Gastrocnemius medialis (tissue), 4 donors: ENCODE data around the gene SNURF. TPM values are rescaled to one million over a fixed set of nuclear protein-coding genes. Genes with fewer than 3 reads are reported as not detected.
"Not testable (repeated sequence)": the region's sequence is repeated elsewhere in the genome, so short reads cannot be mapped to it uniquely, and the experiment has no call there.

Source experiments
- ATAC-seq, 2 donors: fragments of 150-250 bp; one replicate each; pipeline ENCODE4 v1.9.1; 2016
- DNase-seq, 2 donors: peaks; one replicate each; pipeline ENCODE4 v3.0.0-alpha.2; 2019
- H3K27ac ChIP-seq, 4 donors: fragments of 200-600 bp; sonication (generic); 1 replicate in 1 of 4; 2 replicates in 3 of 4; pipeline ENCODE4 v1.5.1; 2016 to 2018; ENCODE audit warnings: mild to moderate bottlenecking in 2 of 4, moderate library complexity in 1 of 4
- H3K27me3 ChIP-seq, 3 donors: fragments of 200-600 bp; sonication (generic) in 2 of 3; 1 replicate in 1 of 3; 2 replicates in 2 of 3; pipeline versions ENCODE4 v1.5.1 to v1.6.0; 2016 to 2019; ENCODE audit warnings: mild to moderate bottlenecking in 1 of 3, moderate library complexity in 1 of 3
- H3K36me3 ChIP-seq, 2 donors: fragments of 200-600 bp; sonication (generic) in 1 of 2; one replicate each; pipeline ENCODE4 v1.5.1; 2017 to 2018
- H3K4me1 ChIP-seq, 2 donors: fragments of 200-600 bp; sonication (generic) in 1 of 2; one replicate each; pipeline ENCODE4 v1.5.1; 2016 to 2017; ENCODE audit warnings: mild to moderate bottlenecking in 2 of 2
- H3K4me3 ChIP-seq, 4 donors: fragments of 200-600 bp; sonication (generic) in 3 of 4; 1 replicate in 1 of 4; 2 replicates in 3 of 4; pipeline ENCODE4 v1.5.1; 2016 to 2019; ENCODE audit warnings: mild to moderate bottlenecking in 2 of 4
- H3K9me3 ChIP-seq, 3 donors: fragments of 200-600 bp; sonication (generic) in 2 of 3; 1 replicate in 1 of 3; 2 replicates in 2 of 3; pipeline ENCODE4 v1.5.1; 2016 to 2019
- CTCF ChIP-seq, 5 experiments: fragments of 450-650 bp in 3 of 5; fragments of 200-600 bp in 2 of 5; sonication (generic) in 2 of 5; IDR thresholded peaks in 4 of 5; conservative IDR thresholded peaks in 1 of 5; 1 replicate in 4 of 5; 2 replicates in 1 of 5; pipeline ENCODE4 v1.5.1; 2016 to 2019; ENCODE audit warnings: antibody characterized with exemption in 5 of 5, mild to moderate bottlenecking in 3 of 5, moderate library complexity in 3 of 5
- POLR2A ChIP-seq, 2 donors: fragments of 450-650 bp; IDR thresholded peaks; one replicate each; pipeline ENCODE4 v1.6.1; 2017; ENCODE audit warnings: antibody characterized with exemption in 2 of 2, mild to moderate bottlenecking in 2 of 2, moderate library complexity in 2 of 2
- in situ Hi-C, 4 donors: fragments of 200-750 bp; cut with MboI; loops; one replicate each; pipeline versions ENCODE4 v1.15.0 to v1.8.0; 2017; ENCODE audit warnings: low sequenced_read_pairs in 4 of 4
- intact Hi-C: fragments of 100-400 bp; cut with DNase I; formaldehyde crosslinking; loops from one replicate; pipeline ENCODE4 v1.15.1; 2023; ENCODE audit warnings: low total_unique reads
- total RNA-seq, 4 donors: library from RNA; depleted of rRNA; stranded (reverse); fragments of >200 nt; gene quantifications; one replicate each; pipeline versions ENCODE4 v1.1.0 to v1.2.3, GENCODE V29; 2016

Gene SNURF
- total RNA-seq, result 10 to 100 TPM in 1 of 4 donors, 1 to 10 TPM in 3; 3.8 to 16.5 (median 6.0) TPM

DNA sequence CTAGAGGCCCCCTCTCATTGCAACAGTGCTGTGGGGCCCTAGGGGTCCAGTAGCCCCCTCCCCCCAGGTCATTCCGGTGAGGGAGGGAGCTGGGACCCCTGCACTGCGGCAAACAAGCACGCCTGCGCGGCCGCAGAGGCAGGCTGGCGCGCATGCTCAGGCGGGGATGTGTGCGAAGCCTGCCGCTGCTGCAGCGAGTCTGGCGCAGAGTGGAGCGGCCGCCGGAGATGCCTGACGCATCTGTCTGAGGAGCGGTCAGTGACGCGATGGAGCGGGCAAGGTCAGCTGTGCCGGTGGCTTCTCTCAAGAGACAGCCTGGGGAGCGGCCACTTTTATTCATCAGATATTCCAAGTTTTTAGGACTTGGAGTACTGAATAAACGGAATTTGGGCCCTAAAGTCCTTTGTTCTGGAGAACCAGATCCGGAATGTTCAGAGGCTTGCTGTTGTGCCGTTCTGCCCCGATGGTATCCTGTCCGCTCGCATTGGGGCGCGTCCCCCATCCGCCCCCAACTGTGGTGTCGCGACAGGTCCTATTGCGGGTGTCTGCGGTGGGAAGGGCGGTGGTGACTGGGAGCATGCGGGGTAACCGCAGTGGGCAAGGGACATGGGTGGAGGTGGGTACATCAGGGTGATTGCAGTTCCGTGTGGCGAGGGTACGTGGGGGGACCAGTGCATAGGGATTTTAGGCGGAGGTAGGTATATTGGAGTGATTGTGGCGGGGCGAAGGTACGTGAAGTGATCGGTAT is at the start of gene SNURF, which contains the start of gene SNRPN:
Gene SNURF (plus strand): TSS at position 205 of the 748 bp plus-strand sequence. CDS start 62 bp downstream, at position 267.
Gene SNRPN (plus strand): TSS at position 205 of the 748 bp plus-strand sequence. CDS start 19,467 bp downstream, outside the sequence.
- no peaks in the 10 kb centered on the region for H3K9me3 ChIP-seq
- DNase-seq (peak; percentile 66 to 80), ATAC-seq (peak; percentile 61)
- in situ Hi-C loops, result no loop called here
- no peaks in the 10 kb centered on the region for H3K4me1 ChIP-seq
- peak within 1 kb of the TSS; percentile 72 to 86 (median 82) for H3K4me3 ChIP-seq
- intact Hi-C loops, result loop anchor here (5.0 kb wide), 2 partner anchors 482 to 717 kb away; partner anchors contain the start of gene UBE3A
- TF ChIP-seq POLR2A (IDR thresholded peaks at IDR 0.05), result peak; percentile 79 to 81
- TF ChIP-seq CTCF (IDR thresholded peaks at IDR 0.05 in 4 of 5, conservative IDR thresholded peaks at IDR 0.05 in 1 of 5), result no peak
- H3K27ac ChIP-seq, result peak within 1 kb of the TSS; percentile 87 to 96 (median 94)
- H3K36me3 ChIP-seq, result no peaks in the 10 kb centered on the region
- H3K27me3 ChIP-seq, result no peaks in the 10 kb centered on the region

DNA sequence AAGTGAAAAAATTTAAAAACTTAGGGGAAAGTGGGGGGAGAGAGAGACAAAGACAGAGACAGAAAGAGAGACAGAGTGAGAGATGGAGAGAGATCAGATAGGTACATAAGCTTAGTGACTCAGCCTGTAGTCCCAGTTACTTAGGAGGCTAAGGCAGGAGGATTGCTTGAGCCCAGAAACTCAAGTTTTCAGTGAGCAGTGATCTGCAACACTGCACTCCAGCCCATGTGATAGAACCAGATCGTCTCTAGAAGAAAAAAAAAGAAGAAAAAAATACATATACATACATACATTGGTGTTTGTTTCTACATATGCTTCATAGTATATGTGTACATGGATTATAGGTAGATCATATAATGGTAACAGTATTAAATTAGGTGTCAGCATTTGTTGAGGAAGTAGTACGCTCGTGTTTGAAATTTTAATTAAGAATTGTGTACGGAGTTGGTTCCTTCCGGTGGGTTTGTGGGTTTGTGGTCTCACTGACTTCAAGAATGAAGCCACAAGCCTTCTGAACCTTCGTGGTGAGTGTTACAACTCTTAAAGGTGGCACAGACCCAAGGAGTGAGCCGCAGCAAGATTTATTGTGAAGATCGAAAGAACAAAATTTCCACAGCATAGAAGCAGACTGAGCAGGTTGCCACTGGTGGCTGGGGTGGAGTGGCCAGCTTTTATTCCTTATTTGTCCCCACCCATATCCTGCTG is 38.3 kb upstream of the SNURF start:
- in situ Hi-C loops, result no loop called here
- Histone ChIP-seq H3K27ac (no peak overlapping the region), H3K36me3 (no peaks in the 10 kb centered on the region), H3K4me3 (no peak overlapping the region), H3K4me1 (no peaks in the 10 kb centered on the region), H3K27me3 (no peaks in the 10 kb centered on the region), H3K9me3 (no peaks in the 10 kb centered on the region)
- DNase-seq (no peak), ATAC-seq (no peak)
- intact Hi-C loops, result no loop called here
- TF ChIP-seq CTCF (IDR thresholded peaks at IDR 0.05 in 4 of 5, conservative IDR thresholded peaks at IDR 0.05 in 1 of 5) (no peak), POLR2A (IDR thresholded peaks at IDR 0.05) (no peak)

GRCh38 chr15:24917431-24917830 is 37.4 kb upstream of the SNURF start:
- Histone ChIP-seq H3K9me3 (no peaks in the 10 kb centered on the region), H3K27me3 (no peaks in the 10 kb centered on the region), H3K4me3 (no peak overlapping the region), H3K27ac (no peak overlapping the region), H3K36me3 (no peaks in the 10 kb centered on the region), H3K4me1 (no peaks in the 10 kb centered on the region)
- no peak for TF ChIP-seq CTCF (IDR thresholded peaks at IDR 0.05 in 4 of 5, conservative IDR thresholded peaks at IDR 0.05 in 1 of 5)
- TF ChIP-seq POLR2A (IDR thresholded peaks at IDR 0.05), result no peak
- in situ Hi-C loops, result no loop called here
- ATAC-seq (no peak), DNase-seq (no peak)
- intact Hi-C loops, result no loop called here

GRCh38 chr15:24919446-24919845 is 35.3 kb upstream of the SNURF start:
- H3K27me3 ChIP-seq, result no peaks in the 10 kb centered on the region
- no peaks in the 10 kb centered on the region for H3K4me1 ChIP-seq
- in situ Hi-C loops, result no loop called here
- no peak overlapping the region for H3K4me3 ChIP-seq
- no peaks in the 10 kb centered on the region for H3K9me3 ChIP-seq
- no peak overlapping the region for H3K27ac ChIP-seq
- intact Hi-C loops, result no loop called here
- no peak for ATAC-seq
- TF ChIP-seq CTCF (IDR thresholded peaks at IDR 0.05 in 4 of 5, conservative IDR thresholded peaks at IDR 0.05 in 1 of 5) (no peak), POLR2A (IDR thresholded peaks at IDR 0.05) (no peak)
- DNase-seq, result no peak
- H3K36me3 ChIP-seq, result no peaks in the 10 kb centered on the region

GRCh38 chr15:24922781-24923180 is 32.0 kb upstream of the SNURF start:
- H3K4me1 ChIP-seq, H3K27ac ChIP-seq, ATAC-seq, H3K9me3 ChIP-seq, H3K27me3 ChIP-seq, H3K4me3 ChIP-seq, DNase-seq, H3K36me3 ChIP-seq, in situ Hi-C loops, intact Hi-C loops: not testable (repeated sequence)
